Nephron progenitor cell (in vitro differentiated cells): ENCODE results near the gene PKDCC.

Source experiments
- DNase-seq: peaks from one replicate; pipeline ENCODE4 v3.0.0; 2021
- H3K27ac Mint-ChIP-seq: 2 replicates; pipeline ENCODE4 v1.8.0; 2021; ENCODE audit warnings: mild to moderate bottlenecking, moderate library complexity, mixed read lengths
- H3K27me3 Mint-ChIP-seq: 2 replicates; pipeline ENCODE4 v1.8.0; 2021; ENCODE audit warnings: mild to moderate bottlenecking, low read depth, mixed read lengths; ENCODE audit not compliant: poor library complexity
- H3K36me3 Mint-ChIP-seq: 2 replicates; pipeline ENCODE4 v1.8.0; 2021; ENCODE audit warnings: low read depth, mixed read lengths
- H3K4me1 Mint-ChIP-seq: 2 replicates; pipeline ENCODE4 v1.8.0; 2021; ENCODE audit warnings: mixed read lengths
- H3K4me3 Mint-ChIP-seq: 2 replicates; pipeline ENCODE4 v1.8.0; 2021; ENCODE audit warnings: mild to moderate bottlenecking, moderate library complexity, mixed read lengths
- H3K9me3 Mint-ChIP-seq: 2 replicates; pipeline ENCODE4 v1.8.0; 2021; ENCODE audit warnings: mild to moderate bottlenecking, moderate library complexity, mixed read lengths
- TF ChIP-seq, protein P1 (sequence below): fragments of 200-600 bp; sonication (generic); IDR thresholded peaks from 2 replicates; pipeline ENCODE4 v1.5.0; 2021; ENCODE audit warnings: antibody characterized with exemption

The PKDCC gene

GRCh38 chr2:42103829-42104228, 56.0 kb downstream of the PKDCC start:
- peaks cover 12% of the 10 kb centered on the region for H3K9me3 Mint-ChIP-seq
- peaks cover 45% of the 10 kb centered on the region for H3K4me1 Mint-ChIP-seq
- DNase-seq: no peak
- no peak overlapping the region for H3K4me3 Mint-ChIP-seq
- H3K27ac Mint-ChIP-seq: peak overlapping the region; percentile 46
- H3K36me3 Mint-ChIP-seq: no peaks in the 10 kb centered on the region
- TF ChIP-seq, protein P1, sequence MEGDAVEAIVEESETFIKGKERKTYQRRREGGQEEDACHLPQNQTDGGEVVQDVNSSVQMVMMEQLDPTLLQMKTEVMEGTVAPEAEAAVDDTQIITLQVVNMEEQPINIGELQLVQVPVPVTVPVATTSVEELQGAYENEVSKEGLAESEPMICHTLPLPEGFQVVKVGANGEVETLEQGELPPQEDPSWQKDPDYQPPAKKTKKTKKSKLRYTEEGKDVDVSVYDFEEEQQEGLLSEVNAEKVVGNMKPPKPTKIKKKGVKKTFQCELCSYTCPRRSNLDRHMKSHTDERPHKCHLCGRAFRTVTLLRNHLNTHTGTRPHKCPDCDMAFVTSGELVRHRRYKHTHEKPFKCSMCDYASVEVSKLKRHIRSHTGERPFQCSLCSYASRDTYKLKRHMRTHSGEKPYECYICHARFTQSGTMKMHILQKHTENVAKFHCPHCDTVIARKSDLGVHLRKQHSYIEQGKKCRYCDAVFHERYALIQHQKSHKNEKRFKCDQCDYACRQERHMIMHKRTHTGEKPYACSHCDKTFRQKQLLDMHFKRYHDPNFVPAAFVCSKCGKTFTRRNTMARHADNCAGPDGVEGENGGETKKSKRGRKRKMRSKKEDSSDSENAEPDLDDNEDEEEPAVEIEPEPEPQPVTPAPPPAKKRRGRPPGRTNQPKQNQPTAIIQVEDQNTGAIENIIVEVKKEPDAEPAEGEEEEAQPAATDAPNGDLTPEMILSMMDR: no peak
- peaks cover 12% of the 10 kb centered on the region for H3K27me3 Mint-ChIP-seq

- Mint-ChIP-seq H3K9me3 (peaks cover 9% of the 10 kb centered on the region), H3K4me3 (no peak overlapping the region), H3K36me3 (no peaks in the 10 kb centered on the region), H3K4me1 (peaks cover 37% of the 10 kb centered on the region), H3K27ac (no peak overlapping the region), H3K27me3 (peaks cover 9% of the 10 kb centered on the region)
- DNase-seq: no peak
- TF ChIP-seq, protein P1: no peak
Measured at GRCh38 chr2:42104621-42105020, 56.8 kb downstream of the PKDCC start.

- no peak for DNase-seq
- no peak overlapping the region for H3K4me3 Mint-ChIP-seq
- no peaks in the 10 kb centered on the region for H3K36me3 Mint-ChIP-seq
- peak overlapping the region; percentile 50 for H3K27ac Mint-ChIP-seq
- H3K9me3 Mint-ChIP-seq: peaks cover 1% of the 10 kb centered on the region
- H3K27me3 Mint-ChIP-seq: peaks cover 3% of the 10 kb centered on the region
- H3K4me1 Mint-ChIP-seq: peaks cover 28% of the 10 kb centered on the region
- TF ChIP-seq, protein P1: no peak
Measured at GRCh38 chr2:42105330-42106256, 57.8 kb downstream of the PKDCC start.

GRCh38 chr2:42106257-42106816, 58.5 kb downstream of the PKDCC start:
- Mint-ChIP-seq H3K27me3 (peaks cover 3% of the 10 kb centered on the region), H3K9me3 (no peaks in the 10 kb centered on the region), H3K36me3 (no peaks in the 10 kb centered on the region), H3K4me3 (no peak overlapping the region), H3K4me1 (peaks cover 26% of the 10 kb centered on the region), H3K27ac (peak overlapping the region; percentile 50)
- DNase-seq: no peak
- TF ChIP-seq, protein P1: no peak

- Mint-ChIP-seq H3K27me3 (peaks cover 3% of the 10 kb centered on the region), H3K27ac (no peak overlapping the region), H3K36me3 (no peaks in the 10 kb centered on the region), H3K4me3 (no peak overlapping the region), H3K4me1 (peaks cover 17% of the 10 kb centered on the region), H3K9me3 (no peaks in the 10 kb centered on the region)
- TF ChIP-seq, protein P1: no peak
- no peak for DNase-seq
Measured at GRCh38 chr2:42107249-42108042, 59.6 kb downstream of the PKDCC start.
